Esophagus (tissue), 2 donors: ENCODE data around the gene FAM3A. TPM values are rescaled to one million over a fixed set of nuclear protein-coding genes. Genes with fewer than 3 reads are reported as not detected.
A peak's percentile ranks its signal among the peaks of the same experiment; 100 is the strongest.
"Not testable (repeated sequence)": the region's sequence is repeated elsewhere in the genome, so short reads cannot be mapped to it uniquely, and the experiment has no call there.

Source experiments
- H3K27ac ChIP-seq, 2 donors: one replicate each; pipeline ENCODE4 v1.5.1; 2013; ENCODE audit warnings: low read depth in 2 of 2, mild to moderate bottlenecking in 2 of 2, inconsistent platforms in 1 of 2, low read length in 1 of 2, moderate library complexity in 1 of 2
- H3K27me3 ChIP-seq, 2 donors: one replicate each; pipeline ENCODE4 v1.6.1; 2013; ENCODE audit warnings: low read length in 2 of 2, control low read depth in 1 of 2, mild to moderate bottlenecking in 1 of 2; ENCODE audit not compliant: insufficient read depth in 2 of 2, control insufficient read depth in 1 of 2
- H3K36me3 ChIP-seq, 2 donors: one replicate each; pipeline ENCODE4 v1.6.1; 2013; ENCODE audit warnings: low read length in 1 of 2; ENCODE audit not compliant: control insufficient read depth in 2 of 2, insufficient read depth in 2 of 2
- H3K4me1 ChIP-seq, 2 donors: one replicate each; pipeline ENCODE4 v1.6.1; 2013; ENCODE audit warnings: low read length in 1 of 2; ENCODE audit not compliant: control insufficient read depth in 2 of 2, insufficient read depth in 2 of 2
- H3K4me3 ChIP-seq, 2 donors: one replicate each; pipeline ENCODE4 v1.5.1; 2013; ENCODE audit warnings: low read length in 2 of 2, mild to moderate bottlenecking in 2 of 2, low read depth in 1 of 2, moderate library complexity in 1 of 2
- H3K9me3 ChIP-seq, 2 donors: one replicate each; pipeline ENCODE4 v1.6.1; 2013; ENCODE audit warnings: mild to moderate bottlenecking in 2 of 2, low read depth in 1 of 2, low read length in 1 of 2, moderate library complexity in 1 of 2; ENCODE audit not compliant: control insufficient read depth in 2 of 2, insufficient read depth in 1 of 2
- WGBS, 2 donors: extraction: QIAGEN DNeasy Blood & Tissue Kit; methylation state at CpG; one replicate each; pipeline ENCODE4 v1.1.7; 2013; 5-methylcytosine and 5-hydroxymethylcytosine counted together
- polyA plus RNA-seq, 2 donors: library from polyadenylated mRNA; stranded (reverse); fragments of 200-250 nt; gene quantifications; one replicate each; pipeline ENCODE4 v1.2.3, GENCODE V29; 2013
- donor health status: healthy with polysubstance abuse.
- donor health status: Bipolar disorder and iron deficiency.

Gene FAM3A
- polyA plus RNA-seq, 2 donors, result 51.6 to 54.4 TPM

- Histone ChIP-seq H3K27me3 (no peaks in the 10 kb centered on the region), H3K27ac (peak overlapping the region in 1 of 2 donors; percentile 80), H3K4me3 (no peak overlapping the region), H3K9me3 (no peaks in the 10 kb centered on the region), H3K4me1 (peaks cover 2 to 8% of the 10 kb centered on the region in 2 donors), H3K36me3 (peaks cover 0 to 8% of the 10 kb centered on the region in 2 donors)
- WGBS, 2 donors, result 87 to 93% methylated on average over 34 to 37 of the region's 37 CpGs
Observed at GRCh38 chrX:154506483-154507332, 9.3 kb downstream of the FAM3A start.

- H3K36me3 ChIP-seq, result peaks cover 0 to 8% of the 10 kb centered on the region in 2 donors
- peaks cover 2 to 8% of the 10 kb centered on the region in 2 donors for H3K4me1 ChIP-seq
- H3K4me3 ChIP-seq, result no peak overlapping the region
- peak overlapping the region in 1 of 2 donors; percentile 80 for H3K27ac ChIP-seq
- WGBS, 2 donors, result 50 to 83% methylated on average over 12 of the region's 12 CpGs
- no peaks in the 10 kb centered on the region for H3K9me3 ChIP-seq
- H3K27me3 ChIP-seq, result no peaks in the 10 kb centered on the region
Observed at GRCh38 chrX:154505734-154506133, 10.3 kb downstream of the FAM3A start.

GRCh38 chrX:154502989-154503388 lies 13.0 kb downstream of the FAM3A start:
- Histone ChIP-seq H3K27ac (no peak overlapping the region), H3K4me3 (no peak overlapping the region), H3K4me1 (peaks cover 2 to 8% of the 10 kb centered on the region in 2 donors), H3K27me3 (no peaks in the 10 kb centered on the region), H3K9me3 (no peaks in the 10 kb centered on the region), H3K36me3 (peaks cover 0 to 8% of the 10 kb centered on the region in 2 donors)
- 86 to 87% methylated on average over 3 of the region's 3 CpGs for WGBS, 2 donors

- H3K9me3 ChIP-seq, result no peaks in the 10 kb centered on the region
- no peak overlapping the region for H3K4me3 ChIP-seq
- peaks cover 2 to 8% of the 10 kb centered on the region in 2 donors for H3K4me1 ChIP-seq
- peaks cover 0 to 6% of the 10 kb centered on the region in 2 donors for H3K36me3 ChIP-seq
- WGBS, 2 donors, result 84 to 87% methylated on average over 8 of the region's 8 CpGs
- H3K27ac ChIP-seq, result no peak overlapping the region
- H3K27me3 ChIP-seq, result no peaks in the 10 kb centered on the region
Observed at GRCh38 chrX:154502098-154502497, 13.9 kb downstream of the FAM3A start.

- H3K4me3 ChIP-seq, H3K27me3 ChIP-seq, H3K36me3 ChIP-seq, H3K4me1 ChIP-seq, H3K9me3 ChIP-seq, H3K27ac ChIP-seq: not testable (repeated sequence)
- 71 to 74% methylated on average over 7 of the region's 7 CpGs for WGBS, 2 donors
Observed at GRCh38 chrX:154501423-154501822, 14.6 kb downstream of the FAM3A start.

- H3K4me3 ChIP-seq, H3K4me1 ChIP-seq, H3K27me3 ChIP-seq, H3K9me3 ChIP-seq, H3K36me3 ChIP-seq, H3K27ac ChIP-seq: not testable (repeated sequence)
- 67 to 69% methylated on average over 4 of the region's 4 CpGs for WGBS, 2 donors
Observed at GRCh38 chrX:154496591-154497137, 19.4 kb downstream of the FAM3A start.

- Histone ChIP-seq H3K4me1 (no peaks in the 10 kb centered on the region), H3K27ac (no peak overlapping the region), H3K4me3 (no peak overlapping the region), H3K27me3 (no peaks in the 10 kb centered on the region), H3K9me3 (no peaks in the 10 kb centered on the region), H3K36me3 (no peaks in the 10 kb centered on the region)
- WGBS, 2 donors, result 77 to 83% methylated on average over 6 of the region's 6 CpGs
Observed at GRCh38 chrX:154495472-154495922, 20.5 kb downstream of the FAM3A start.

- no peak overlapping the region for H3K4me3 ChIP-seq
- 63 to 80% methylated on average over 3 of the region's 3 CpGs for WGBS, 2 donors
Observed at GRCh38 chrX:154494715-154495114, 21.3 kb downstream of the FAM3A start.

GRCh38 chrX:154490414-154491083 lies 25.5 kb downstream of the FAM3A start, which contains the start of gene SLC10A3:
Gene SLC10A3 (minus strand): TSS chrX:154490629. CDS start chrX:154488940, 1,689 bp downstream.
- Histone ChIP-seq H3K27me3 (no peaks in the 10 kb centered on the region), H3K36me3 (peaks cover 0 to 10% of the 10 kb centered on the region in 2 donors), H3K4me1 (peaks cover 0 to 6% of the 10 kb centered on the region in 2 donors), H3K27ac (peak within 1 kb of the TSS; percentile 95 to 98), H3K4me3 (peak within 1 kb of the TSS; percentile 56 to 59), H3K9me3 (peaks cover 0 to 6% of the 10 kb centered on the region in 2 donors)
- 0 to 13% methylated on average over 45 to 69 of the region's 71 CpGs for WGBS, 2 donors

More at GRCh38 chrX:154494715-154495114, 21.3 kb downstream of the FAM3A start:
- no peaks in the 10 kb centered on the region for H3K4me1 ChIP-seq
- H3K9me3 ChIP-seq, result no peaks in the 10 kb centered on the region
- no peak overlapping the region for H3K27ac ChIP-seq
- H3K27me3 ChIP-seq, result no peaks in the 10 kb centered on the region
- H3K36me3 ChIP-seq, result no peaks in the 10 kb centered on the region
